Endodermal cell (in vitro differentiated cells): ENCODE measurements around the gene SULT1A1. TPM values are rescaled to one million over a fixed set of nuclear protein-coding genes. Genes with fewer than 3 reads are reported as not detected.
A peak's percentile ranks its signal among the peaks of the same experiment; 100 is the strongest.
"Not testable (repeated sequence)": the region's sequence is repeated elsewhere in the genome, so short reads cannot be mapped to it uniquely, and the experiment has no call there.

Source experiments
- DNase-seq: peaks from one replicate; pipeline ENCODE4 v3.0.0-alpha.2; 2017
- H3K27ac ChIP-seq: 2 replicates; pipeline ENCODE4 v1.5.1; 2013; ENCODE audit warnings: mild to moderate bottlenecking, low read depth, low read length, moderate library complexity
- H3K27me3 ChIP-seq: 2 replicates; pipeline ENCODE4 v1.6.1; 2013; ENCODE audit warnings: mild to moderate bottlenecking, low read length, moderate library complexity; ENCODE audit not compliant: insufficient read depth, control insufficient read depth, poor library complexity, severe bottlenecking
- H3K36me3 ChIP-seq: 2 replicates; pipeline ENCODE4 v1.7.0; 2013; ENCODE audit warnings: mild to moderate bottlenecking, low read length, moderate library complexity; ENCODE audit not compliant: control insufficient read depth, insufficient read depth
- H3K4me1 ChIP-seq: one replicate; pipeline ENCODE4 v1.7.0; 2013; ENCODE audit warnings: low read length; ENCODE audit not compliant: control insufficient read depth, insufficient read depth
- H3K4me3 ChIP-seq: 2 replicates; pipeline ENCODE4 v1.5.1; 2013; ENCODE audit warnings: mild to moderate bottlenecking, low read length, moderate library complexity
- H3K9ac ChIP-seq: 2 replicates; pipeline ENCODE4 v1.6.1; 2013; ENCODE audit warnings: mild to moderate bottlenecking, low read length, moderate library complexity; ENCODE audit not compliant: poor library complexity, severe bottlenecking; ENCODE audit errors: extremely low read depth
- H3K9me3 ChIP-seq: 2 replicates; pipeline ENCODE4 v1.6.1; 2013; ENCODE audit warnings: mild to moderate bottlenecking, low read length, moderate library complexity; ENCODE audit not compliant: control insufficient read depth
- H3K27ac Mint-ChIP-seq: 2 replicates; pipeline ENCODE4 v1.8.0; 2020; ENCODE audit warnings: mixed read lengths
- H3K27me3 Mint-ChIP-seq: 2 replicates; pipeline ENCODE4 v1.8.0; 2021; ENCODE audit warnings: mild to moderate bottlenecking, mixed read lengths; ENCODE audit not compliant: insufficient read depth
- H3K36me3 Mint-ChIP-seq: 2 replicates; pipeline ENCODE4 v1.8.0; 2020; ENCODE audit warnings: low read depth, mixed read lengths
- H3K4me1 Mint-ChIP-seq: 2 replicates; pipeline ENCODE4 v1.8.0; 2020; ENCODE audit warnings: mixed read lengths
- H3K4me3 Mint-ChIP-seq: 2 replicates; pipeline ENCODE4 v1.8.0; 2020; ENCODE audit warnings: mild to moderate bottlenecking, moderate library complexity, mixed read lengths
- H3K9me3 Mint-ChIP-seq: 2 replicates; pipeline ENCODE4 v1.8.0; 2020; ENCODE audit warnings: mild to moderate bottlenecking, mixed read lengths
- WGBS, 2 experiments: methylation state at CpG; one replicate each; pipeline versions ENCODE4 v1.1.5 to v1.1.7; 2013; ENCODE audit warnings: missing lambda C conversion rate in 2 of 2, mixed read lengths in 1 of 2; ENCODE audit not compliant: insufficient coverage in 1 of 2, insufficient read length in 1 of 2; 5-methylcytosine and 5-hydroxymethylcytosine counted together
- total RNA-seq, 2 donors: library from RNA; stranded (reverse); fragmentation: NEBNext Ultra II Directional in 1 of 2; extraction: Animal tissue kit (Norgen Biotek cat#: 25700) in 1 of 2; gene quantifications; 2 replicates in 1 of 2; 3 replicates in 1 of 2; pipeline ENCODE4 v1.2.1, GENCODE V29; 2021
- TF ChIP-seq, protein P1 (sequence below): fragments of 200-600 bp; sonication (generic); conservative IDR thresholded peaks from 2 replicates; pipeline ENCODE4 v1.5.0; 2021; ENCODE audit warnings: antibody characterized with exemption, mild to moderate bottlenecking

The SULT1A1 gene
- total RNA-seq, 2 donors from 2014 or later, result 4.3 to 7.2 TPM

DNA sequence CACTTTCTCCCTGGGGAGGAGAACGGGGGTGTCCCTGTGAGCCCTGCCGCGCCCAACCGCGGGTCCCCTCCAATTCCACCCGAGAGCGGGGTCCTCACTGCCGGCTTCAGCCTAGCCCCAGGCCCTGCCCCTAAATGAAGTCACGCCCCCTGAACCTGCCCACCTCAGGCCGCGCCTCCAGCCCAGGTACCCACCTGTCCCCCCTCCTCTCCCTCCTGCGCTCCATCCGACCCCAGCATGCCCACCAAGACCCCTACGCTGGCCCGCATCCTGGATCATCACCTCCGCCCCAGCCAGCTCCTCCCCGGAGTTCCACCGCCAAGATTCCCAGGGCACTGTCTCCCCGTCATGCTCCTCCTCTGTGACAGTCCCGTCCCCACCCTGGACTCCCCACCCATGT lies 8.9 kb downstream of the SULT1A1 start:
- peak; percentile 55 for DNase-seq
- not testable (repeated sequence) for H3K4me3 ChIP-seq, H3K27me3 ChIP-seq, H3K4me1 ChIP-seq, H3K9ac ChIP-seq, H3K9me3 ChIP-seq, H3K27me3 Mint-ChIP-seq, H3K27ac Mint-ChIP-seq, H3K9me3 Mint-ChIP-seq, H3K36me3 ChIP-seq, H3K4me3 Mint-ChIP-seq, H3K27ac ChIP-seq, H3K36me3 Mint-ChIP-seq
- H3K4me1 Mint-ChIP-seq, result peaks cover 16% of the 10 kb centered on the region
- 89% methylated on average over 9 of the region's 20 CpGs; no CpG with 5 or more reads in 1 of the 2 experiments for WGBS, 2 experiments

DNA sequence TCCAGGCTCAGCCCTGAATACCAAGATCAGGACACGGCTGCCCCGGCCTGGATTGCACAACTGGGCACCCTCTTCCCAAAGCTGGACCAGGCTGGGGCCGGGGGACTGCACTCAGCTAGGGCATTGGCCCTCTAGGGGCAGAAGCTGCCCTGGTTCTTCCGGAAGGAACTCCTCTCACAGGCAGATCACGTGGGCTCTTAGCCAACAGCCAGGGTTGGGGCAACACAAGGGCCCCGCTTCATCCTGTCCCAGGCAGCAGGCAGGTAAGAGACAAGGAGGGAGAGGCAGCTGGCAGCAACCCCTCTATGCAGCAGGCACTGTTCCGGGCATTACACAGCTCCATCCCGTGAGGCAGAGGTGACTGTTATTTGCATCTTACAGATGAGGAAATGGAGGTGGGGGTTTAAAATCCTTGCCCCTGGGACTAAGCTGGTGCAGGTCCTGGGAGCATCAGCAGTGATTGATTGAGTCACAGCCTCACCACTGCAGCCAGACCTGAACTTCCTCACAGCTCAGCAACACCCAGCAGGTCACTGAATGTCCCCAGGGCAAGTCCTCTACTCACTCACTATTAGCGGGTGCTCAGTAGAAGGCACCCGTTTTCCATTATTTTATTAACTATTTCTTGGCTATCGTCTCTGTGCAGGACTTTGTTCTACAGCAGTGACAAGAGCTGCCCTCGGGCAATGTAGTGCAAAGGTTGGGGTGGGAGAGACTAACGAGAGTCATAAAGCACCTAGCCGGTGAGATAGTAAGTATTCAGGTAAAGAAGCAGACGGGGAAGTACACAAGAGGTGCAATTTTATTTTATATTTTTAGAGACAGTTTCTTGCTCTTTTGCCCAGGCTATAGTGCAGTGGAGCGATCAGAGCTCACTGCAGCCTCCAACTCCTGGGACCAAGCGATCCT lies 10.2 kb downstream of the SULT1A1 start:
- not testable (repeated sequence) for H3K9me3 Mint-ChIP-seq

DNA sequence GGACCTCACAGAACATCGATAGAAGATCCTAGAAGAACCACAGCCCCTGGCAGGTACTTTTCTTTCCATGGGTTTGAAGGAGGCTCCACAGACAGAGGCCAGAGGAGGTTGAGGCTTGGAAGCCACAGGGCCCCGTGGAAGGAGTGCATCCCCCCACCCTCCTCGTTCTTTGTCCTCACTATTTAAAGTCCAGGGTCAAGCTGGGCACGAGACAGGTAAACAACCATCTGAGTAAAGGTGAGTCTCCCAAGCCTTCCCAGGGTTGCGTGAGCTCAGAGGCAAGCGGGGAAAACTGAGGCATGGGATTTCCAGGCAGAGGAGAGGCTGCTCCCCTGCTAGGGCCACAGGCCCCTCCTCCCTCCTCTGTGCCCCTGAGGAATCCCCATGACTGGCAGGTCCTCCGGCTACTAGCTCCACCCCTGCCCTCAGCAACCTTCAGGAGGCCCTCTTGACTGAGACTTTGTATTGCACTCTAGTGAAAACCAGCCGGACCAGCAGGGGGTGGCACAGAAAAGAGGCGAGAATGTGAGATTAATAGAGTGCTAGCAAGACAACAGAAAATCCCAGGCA lies 12.1 kb downstream of the SULT1A1 start:
- H3K27ac Mint-ChIP-seq, result no peak overlapping the region
- H3K27me3 Mint-ChIP-seq, result peaks cover 2% of the 10 kb centered on the region
- Histone ChIP-seq H3K27me3 (no peaks in the 10 kb centered on the region), H3K9me3 (no peaks in the 10 kb centered on the region), H3K9ac (no peak overlapping the region), H3K4me1 (peaks cover 4% of the 10 kb centered on the region), H3K4me3 (no peak overlapping the region), H3K27ac (no peak overlapping the region), H3K36me3 (no peaks in the 10 kb centered on the region)
- TF ChIP-seq, protein P1, sequence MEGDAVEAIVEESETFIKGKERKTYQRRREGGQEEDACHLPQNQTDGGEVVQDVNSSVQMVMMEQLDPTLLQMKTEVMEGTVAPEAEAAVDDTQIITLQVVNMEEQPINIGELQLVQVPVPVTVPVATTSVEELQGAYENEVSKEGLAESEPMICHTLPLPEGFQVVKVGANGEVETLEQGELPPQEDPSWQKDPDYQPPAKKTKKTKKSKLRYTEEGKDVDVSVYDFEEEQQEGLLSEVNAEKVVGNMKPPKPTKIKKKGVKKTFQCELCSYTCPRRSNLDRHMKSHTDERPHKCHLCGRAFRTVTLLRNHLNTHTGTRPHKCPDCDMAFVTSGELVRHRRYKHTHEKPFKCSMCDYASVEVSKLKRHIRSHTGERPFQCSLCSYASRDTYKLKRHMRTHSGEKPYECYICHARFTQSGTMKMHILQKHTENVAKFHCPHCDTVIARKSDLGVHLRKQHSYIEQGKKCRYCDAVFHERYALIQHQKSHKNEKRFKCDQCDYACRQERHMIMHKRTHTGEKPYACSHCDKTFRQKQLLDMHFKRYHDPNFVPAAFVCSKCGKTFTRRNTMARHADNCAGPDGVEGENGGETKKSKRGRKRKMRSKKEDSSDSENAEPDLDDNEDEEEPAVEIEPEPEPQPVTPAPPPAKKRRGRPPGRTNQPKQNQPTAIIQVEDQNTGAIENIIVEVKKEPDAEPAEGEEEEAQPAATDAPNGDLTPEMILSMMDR, result no peak
- H3K4me1 Mint-ChIP-seq, result peaks cover 16% of the 10 kb centered on the region
- no peaks in the 10 kb centered on the region for H3K9me3 Mint-ChIP-seq
- WGBS, 2 experiments, result 78 to 84% methylated on average over 5 to 9 of the region's 9 CpGs
- DNase-seq, result peak; percentile 74
- no peak overlapping the region for H3K4me3 Mint-ChIP-seq
- H3K36me3 Mint-ChIP-seq, result no peaks in the 10 kb centered on the region

More for the DNA sequence above, 10.2 kb downstream of the SULT1A1 start:
- WGBS, 2 experiments, result no CpG with 5 or more reads among the region's 17 CpGs
- H3K27me3 Mint-ChIP-seq, H3K27me3 ChIP-seq, H3K4me3 ChIP-seq, H3K36me3 Mint-ChIP-seq, H3K9ac ChIP-seq, H3K36me3 ChIP-seq, DNase-seq, H3K4me3 Mint-ChIP-seq, H3K27ac ChIP-seq, H3K9me3 ChIP-seq, H3K27ac Mint-ChIP-seq, H3K4me1 ChIP-seq: not testable (repeated sequence)
- peaks cover 16% of the 10 kb centered on the region for H3K4me1 Mint-ChIP-seq
